Prostate gland (tissue), 2 donors: ENCODE measurements around the gene DNAJC12. TPM values are rescaled to one million over a fixed set of nuclear protein-coding genes. Genes with fewer than 3 reads are reported as not detected.

Source experiments
- DNase-seq: peaks from one replicate; pipeline ENCODE4 v3.0.0-alpha.2; 2019; ENCODE audit warnings: low spot score
- H3K27ac ChIP-seq, 2 donors: fragments of 200-600 bp; sonication (generic); 2 replicates each; pipeline ENCODE4 v1.5.1; 2017 to 2019
- H3K27me3 ChIP-seq: fragments of 200-600 bp; sonication (generic); replicated peaks from 2 replicates; pipeline ENCODE4 v1.5.1; 2019; ENCODE audit not compliant: insufficient read depth
- H3K36me3 ChIP-seq, 2 donors: fragments of 200-600 bp; sonication (generic); 1 replicate in 1 of 2; 2 replicates in 1 of 2; pipeline versions ENCODE4 v1.5.1 to v1.8.1; 2017 to 2019
- H3K4me1 ChIP-seq: fragments of 200-600 bp; sonication (generic); replicated peaks from 2 replicates; pipeline ENCODE4 v1.5.1; 2019
- H3K4me3 ChIP-seq, 2 donors: fragments of 200-600 bp; sonication (generic); 2 replicates each; pipeline ENCODE4 v1.5.1; 2017 to 2019
- H3K9me3 ChIP-seq: fragments of 200-600 bp; sonication (generic); 2 replicates; pipeline ENCODE4 v1.5.1; 2017
- POLR2A ChIP-seq: fragments of 450-650 bp; IDR thresholded peaks from one replicate; pipeline ENCODE4 v1.6.1; 2016; ENCODE audit warnings: antibody characterized with exemption, mild to moderate bottlenecking
- POLR2AphosphoS5 ChIP-seq: sonication (generic); formaldehyde crosslinking; IDR thresholded peaks from one replicate; pipeline ENCODE4 v1.6.1; 2017; ENCODE audit warnings: antibody characterized with exemption
- WGBS: methylation state at CpG from one replicate; pipeline ENCODE4 v1.1.5; 2018; 5-methylcytosine and 5-hydroxymethylcytosine counted together
- intact Hi-C: fragments of 100-400 bp; cut with DNase I; formaldehyde crosslinking; loops from one replicate; pipeline ENCODE4 v1.14.2; 2022
- total RNA-seq, 2 donors: library from RNA; depleted of rRNA; stranded (reverse); fragments of >200 nt; gene quantifications; one replicate each; pipeline ENCODE4 v1.1.0, GENCODE V29; 2016
- TF ChIP-seq, protein P1 (sequence below), 4 experiments: fragments of 200-600 bp in 2 of 4; fragments of 450-650 bp in 2 of 4; sonication (generic) in 2 of 4; IDR thresholded peaks; 1 replicate in 3 of 4; 2 replicates in 1 of 4; pipeline ENCODE4 v1.5.1; 2016 to 2019; ENCODE audit warnings: antibody characterized with exemption in 4 of 4, mild to moderate bottlenecking in 2 of 4, moderate library complexity in 2 of 4

Gene DNAJC12
- total RNA-seq, 2 donors from 2014 or later, result 6.4 to 22.7 TPM

GRCh38 chr10:67785098-67785497 lies 52.9 kb downstream of the DNAJC12 start:
- DNase-seq, result no peak
- no peak overlapping the region for H3K27ac ChIP-seq
- no peaks in the 10 kb centered on the region for H3K27me3 ChIP-seq
- no peak overlapping the region for H3K4me3 ChIP-seq
- no peak for TF ChIP-seq POLR2A
- TF ChIP-seq POLR2AphosphoS5, result no peak
- TF ChIP-seq, protein P1, sequence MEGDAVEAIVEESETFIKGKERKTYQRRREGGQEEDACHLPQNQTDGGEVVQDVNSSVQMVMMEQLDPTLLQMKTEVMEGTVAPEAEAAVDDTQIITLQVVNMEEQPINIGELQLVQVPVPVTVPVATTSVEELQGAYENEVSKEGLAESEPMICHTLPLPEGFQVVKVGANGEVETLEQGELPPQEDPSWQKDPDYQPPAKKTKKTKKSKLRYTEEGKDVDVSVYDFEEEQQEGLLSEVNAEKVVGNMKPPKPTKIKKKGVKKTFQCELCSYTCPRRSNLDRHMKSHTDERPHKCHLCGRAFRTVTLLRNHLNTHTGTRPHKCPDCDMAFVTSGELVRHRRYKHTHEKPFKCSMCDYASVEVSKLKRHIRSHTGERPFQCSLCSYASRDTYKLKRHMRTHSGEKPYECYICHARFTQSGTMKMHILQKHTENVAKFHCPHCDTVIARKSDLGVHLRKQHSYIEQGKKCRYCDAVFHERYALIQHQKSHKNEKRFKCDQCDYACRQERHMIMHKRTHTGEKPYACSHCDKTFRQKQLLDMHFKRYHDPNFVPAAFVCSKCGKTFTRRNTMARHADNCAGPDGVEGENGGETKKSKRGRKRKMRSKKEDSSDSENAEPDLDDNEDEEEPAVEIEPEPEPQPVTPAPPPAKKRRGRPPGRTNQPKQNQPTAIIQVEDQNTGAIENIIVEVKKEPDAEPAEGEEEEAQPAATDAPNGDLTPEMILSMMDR (IDR thresholded peaks at IDR 0.05), result no peak
- no peaks in the 10 kb centered on the region for H3K36me3 ChIP-seq
- no peaks in the 10 kb centered on the region for H3K9me3 ChIP-seq
- no peaks in the 10 kb centered on the region for H3K4me1 ChIP-seq
- WGBS, result 68% methylated on average over 1 of the region's 1 CpG
- intact Hi-C loops, result no loop called here

GRCh38 chr10:67784474-67784873 lies 53.5 kb downstream of the DNAJC12 start:
- intact Hi-C loops, result no loop called here
- no peak overlapping the region for H3K27ac ChIP-seq
- no peaks in the 10 kb centered on the region for H3K27me3 ChIP-seq
- H3K36me3 ChIP-seq, result no peaks in the 10 kb centered on the region
- no peaks in the 10 kb centered on the region for H3K9me3 ChIP-seq
- H3K4me1 ChIP-seq, result no peaks in the 10 kb centered on the region
- TF ChIP-seq POLR2AphosphoS5 (no peak), POLR2A (no peak)
- TF ChIP-seq, protein P1 (IDR thresholded peaks at IDR 0.05), result no peak
- 26% methylated on average over 3 of the region's 3 CpGs for WGBS
- no peak overlapping the region for H3K4me3 ChIP-seq
- no peak for DNase-seq

DNA sequence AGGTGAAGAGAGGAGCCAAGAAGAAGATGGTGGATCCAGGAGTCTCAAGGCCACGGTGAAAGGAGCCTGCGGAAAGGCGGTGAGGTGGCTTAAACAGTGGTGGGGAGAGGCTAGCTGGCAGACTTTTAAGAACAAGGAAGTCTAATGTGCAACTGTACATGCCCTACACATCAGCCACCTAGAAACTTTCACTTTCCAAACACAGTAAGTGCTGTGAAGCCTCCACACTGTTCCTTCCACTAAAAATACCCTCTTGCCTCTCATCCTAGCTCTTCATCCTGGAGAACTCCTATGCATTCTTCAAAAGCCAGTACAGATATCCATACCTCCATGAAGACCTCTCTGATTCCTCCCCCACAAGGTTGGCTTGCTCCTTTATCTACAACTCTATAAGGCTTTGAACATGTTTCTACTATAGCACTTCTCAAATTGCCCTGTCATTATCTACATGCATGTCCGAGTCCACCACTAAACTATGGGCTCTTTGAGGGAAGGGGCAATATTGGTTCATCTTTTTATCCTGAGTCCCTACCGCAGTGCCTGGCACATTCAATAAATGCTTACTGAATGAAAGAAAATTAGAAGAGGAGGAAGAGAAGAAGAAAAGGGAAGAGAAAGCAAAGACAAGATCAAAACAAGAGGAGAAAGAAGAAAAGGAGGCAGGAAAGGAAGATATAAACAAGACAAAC lies 54.2 kb downstream of the DNAJC12 start:
- Histone ChIP-seq H3K4me1 (no peaks in the 10 kb centered on the region), H3K27me3 (no peaks in the 10 kb centered on the region), H3K27ac (no peak overlapping the region), H3K36me3 (no peaks in the 10 kb centered on the region), H3K9me3 (no peaks in the 10 kb centered on the region), H3K4me3 (no peak overlapping the region)
- intact Hi-C loops, result no loop called here
- TF ChIP-seq, protein P1 (IDR thresholded peaks at IDR 0.05), result no peak
- TF ChIP-seq POLR2AphosphoS5, result no peak
- no peak for TF ChIP-seq POLR2A
- no peak for DNase-seq
- 82% methylated on average over 5 of the region's 5 CpGs for WGBS

DNA sequence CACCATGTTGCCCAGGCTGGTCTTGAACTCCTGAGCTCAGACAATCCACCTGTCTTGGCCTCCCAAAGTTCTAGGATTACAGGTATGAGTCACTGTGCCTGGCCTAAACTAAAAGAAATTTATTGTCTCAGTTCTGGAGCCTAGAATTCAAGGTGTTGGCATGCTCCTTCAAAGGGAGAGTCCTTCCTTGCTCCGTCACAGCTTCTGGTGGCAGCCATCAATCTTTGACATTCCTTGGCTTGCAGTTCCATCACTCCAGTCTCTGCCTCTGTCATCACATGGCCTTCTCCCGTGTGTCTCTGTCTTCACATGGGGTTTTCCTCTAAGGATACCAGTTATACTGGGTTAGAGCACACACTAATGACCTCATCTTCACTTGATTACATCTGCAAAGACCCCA lies 55.5 kb downstream of the DNAJC12 start:
- Histone ChIP-seq H3K4me1 (no peaks in the 10 kb centered on the region), H3K9me3 (no peaks in the 10 kb centered on the region), H3K36me3 (no peaks in the 10 kb centered on the region), H3K4me3 (no peak overlapping the region), H3K27me3 (no peaks in the 10 kb centered on the region), H3K27ac (no peak overlapping the region)
- intact Hi-C loops, result no loop called here
- 54% methylated on average over 2 of the region's 2 CpGs for WGBS
- no peak for DNase-seq
- TF ChIP-seq, protein P1 (IDR thresholded peaks at IDR 0.05), result no peak
- no peak for TF ChIP-seq POLR2AphosphoS5
